Hepatocyte (in vitro differentiated cells): ENCODE results near the gene A2ML1. TPM values are rescaled to one million over a fixed set of nuclear protein-coding genes. Genes with fewer than 3 reads are reported as not detected.

Experiments
- DNase-seq: peaks from one replicate; pipeline ENCODE4 v3.0.0-alpha.2; 2016; ENCODE audit warnings: low spot score
- H2AFZ ChIP-seq: fragments of 200-600 bp; sonication (generic); 2 replicates; pipeline ENCODE4 v1.6.0; 2016; ENCODE audit warnings: antibody characterized with exemption, mild to moderate bottlenecking
- H3K27ac ChIP-seq: fragments of 200-600 bp; sonication (generic); 2 replicates; pipeline ENCODE4 v1.5.1; 2016; ENCODE audit warnings: mild to moderate bottlenecking
- H3K27me3 ChIP-seq: fragments of 200-600 bp; sonication (generic); 2 replicates; pipeline ENCODE4 v1.6.1; 2016
- H3K36me3 ChIP-seq: fragments of 200-600 bp; sonication (generic); replicated peaks from 2 replicates; pipeline ENCODE4 v1.5.1; 2016; ENCODE audit warnings: low read depth; ENCODE audit not compliant: insufficient read depth
- H3K4me1 ChIP-seq: fragments of 200-600 bp; sonication (generic); 2 replicates; pipeline ENCODE4 v1.5.1; 2016; ENCODE audit warnings: mild to moderate bottlenecking, moderate library complexity; ENCODE audit not compliant: insufficient read depth
- H3K4me2 ChIP-seq: fragments of 200-600 bp; sonication (generic); 2 replicates; pipeline ENCODE4 v1.6.0; 2016
- H3K4me3 ChIP-seq: fragments of 200-600 bp; sonication (generic); 2 replicates; pipeline ENCODE4 v1.5.1; 2016; ENCODE audit warnings: mild to moderate bottlenecking
- H3K79me2 ChIP-seq: fragments of 200-600 bp; sonication (generic); 2 replicates; pipeline ENCODE4 v1.6.0; 2017; ENCODE audit warnings: mild to moderate bottlenecking
- H3K9me2 ChIP-seq: fragments of 200-600 bp; sonication (generic); replicated peaks from 2 replicates; pipeline ENCODE4 v1.6.0; 2017; ENCODE audit warnings: mild to moderate bottlenecking; ENCODE audit not compliant: insufficient read depth
- H3K9me3 ChIP-seq: fragments of 200-600 bp; sonication (generic); 2 replicates; pipeline ENCODE4 v1.5.1; 2016; ENCODE audit warnings: low read depth, mild to moderate bottlenecking
- H4K20me1 ChIP-seq: fragments of 200-600 bp; sonication (generic); 2 replicates; pipeline ENCODE4 v1.6.0; 2016; ENCODE audit warnings: mild to moderate bottlenecking; ENCODE audit not compliant: insufficient read depth, poor library complexity, severe bottlenecking
- CTCF ChIP-seq: fragments of 200-600 bp; sonication (generic); IDR thresholded peaks from 2 replicates; pipeline ENCODE4 v1.5.1; 2016; ENCODE audit warnings: antibody characterized with exemption, mild to moderate bottlenecking; ENCODE audit not compliant: poor library complexity
- EZH2 ChIP-seq: fragments of 200-600 bp; sonication (generic); IDR thresholded peaks from 2 replicates; pipeline ENCODE4 v1.6.1; 2016; ENCODE audit warnings: antibody characterized with exemption, mild to moderate bottlenecking, borderline replicate concordance
- EZH2phosphoT487 ChIP-seq: fragments of 200-600 bp; sonication (generic); IDR thresholded peaks from one replicate; pipeline ENCODE4 v1.6.1; 2018; ENCODE audit warnings: antibody characterized with exemption, mild to moderate bottlenecking, low read depth, moderate library complexity; ENCODE audit not compliant: unreplicated experiment, severe bottlenecking
- WGBS: methylation state at CpG from one replicate; pipeline ENCODE4 v1.1.6; 2016; ENCODE audit warnings: low lambda C conversion rate; ENCODE audit errors: missing lambda C conversion rate; 5-methylcytosine and 5-hydroxymethylcytosine counted together
- polyA plus RNA-seq: library from polyadenylated mRNA; unstranded; fragments of >200 nt; fragmentation: Nextera tagmentation; extraction: Ambion mirVana; gene quantifications from 2 replicates; pipeline ENCODE4 v1.2.1, GENCODE V29; 2016
- total RNA-seq: library from RNA; depleted of rRNA; stranded (reverse); fragments of >200 nt; gene quantifications from 2 replicates; pipeline ENCODE4 v1.2.3, GENCODE V29; 2014

Gene A2ML1
- total and polyA plus RNA-seq, 2 experiments from 2014 or later = 1.0 to 1.1 TPM

GRCh38 chr12:8903646-8904045 is 81.2 kb downstream of the A2ML1 start:
- Histone ChIP-seq H3K79me2 (no peaks in the 10 kb centered on the region), H3K4me3 (no peak overlapping the region), H3K9me3 (no peaks in the 10 kb centered on the region), H4K20me1 (no peaks in the 10 kb centered on the region), H3K36me3 (no peaks in the 10 kb centered on the region), H3K4me2 (no peak overlapping the region), H2AFZ (no peak overlapping the region), H3K4me1 (no peaks in the 10 kb centered on the region), H3K27me3 (no peaks in the 10 kb centered on the region), H3K27ac (no peak overlapping the region), H3K9me2 (no peaks in the 10 kb centered on the region)
- DNase-seq = no peak
- TF ChIP-seq EZH2phosphoT487 (no peak), CTCF (no peak), EZH2 (no peak)
- 87% methylated on average over 3 of the region's 3 CpGs for WGBS

GRCh38 chr12:8904665-8905064 is 82.2 kb downstream of the A2ML1 start:
- H3K27me3 ChIP-seq = no peaks in the 10 kb centered on the region
- no peaks in the 10 kb centered on the region for H3K36me3 ChIP-seq
- no peaks in the 10 kb centered on the region for H3K9me2 ChIP-seq
- H3K4me1 ChIP-seq = no peaks in the 10 kb centered on the region
- H3K27ac ChIP-seq = no peak overlapping the region
- no peaks in the 10 kb centered on the region for H3K9me3 ChIP-seq
- H3K4me2 ChIP-seq = no peak overlapping the region
- H2AFZ ChIP-seq = no peak overlapping the region
- no peak overlapping the region for H3K4me3 ChIP-seq
- no peak for TF ChIP-seq EZH2phosphoT487
- TF ChIP-seq CTCF = no peak
- TF ChIP-seq EZH2 = no peak
- no peaks in the 10 kb centered on the region for H3K79me2 ChIP-seq
- no peaks in the 10 kb centered on the region for H4K20me1 ChIP-seq
- DNase-seq = no peak

GRCh38 chr12:8905546-8905945 is 83.1 kb downstream of the A2ML1 start:
- Histone ChIP-seq H3K4me2 (no peak overlapping the region), H3K9me2 (no peaks in the 10 kb centered on the region), H3K9me3 (no peaks in the 10 kb centered on the region), H3K79me2 (no peaks in the 10 kb centered on the region), H2AFZ (no peak overlapping the region), H4K20me1 (no peaks in the 10 kb centered on the region), H3K4me3 (no peak overlapping the region), H3K36me3 (no peaks in the 10 kb centered on the region), H3K27ac (no peak overlapping the region), H3K4me1 (no peaks in the 10 kb centered on the region), H3K27me3 (no peaks in the 10 kb centered on the region)
- TF ChIP-seq EZH2 = no peak
- no peak for TF ChIP-seq EZH2phosphoT487
- TF ChIP-seq CTCF = no peak
- peak; percentile 11 for DNase-seq
- 62% methylated on average over 10 of the region's 10 CpGs for WGBS
